GM21360 (cell line): ENCODE data around the gene TP63.
"Not testable (repeated sequence)": the region's sequence is repeated elsewhere in the genome, so short reads cannot be mapped to it uniquely, and the experiment has no call there.

Experiments
- ATAC-seq: cut with Tn5 transposase; IDR thresholded peaks from one replicate; pipeline ENCODE4 v1.9.1; 2021; ENCODE audit warnings: mild to moderate bottlenecking, moderate library complexity; ENCODE audit not compliant: unreplicated experiment

Gene TP63

GRCh38 chr3:189625071-189625470 lies 6.1 kb upstream of the TP63 start:
- ATAC-seq: no peak

DNA sequence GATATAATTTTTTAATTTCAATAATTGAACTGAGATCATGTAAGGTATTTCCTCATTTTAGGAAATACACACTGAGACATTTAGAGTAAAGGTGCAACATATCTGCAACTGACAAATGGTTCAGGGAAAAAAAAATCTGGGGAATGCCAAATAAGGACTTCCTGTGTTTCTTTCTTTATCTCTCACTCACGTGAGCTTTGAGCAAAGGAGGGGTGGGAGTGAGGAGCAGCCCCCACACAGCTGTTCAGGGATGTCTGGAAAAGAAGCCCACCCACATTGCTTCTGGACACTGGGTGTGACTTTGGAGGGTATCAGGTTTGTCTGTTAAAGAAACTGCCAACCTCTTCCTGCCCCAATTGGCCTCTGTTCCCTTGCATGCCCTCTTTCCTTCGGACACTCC lies 5.6 kb upstream of the TP63 start:
- ATAC-seq: no peak

DNA sequence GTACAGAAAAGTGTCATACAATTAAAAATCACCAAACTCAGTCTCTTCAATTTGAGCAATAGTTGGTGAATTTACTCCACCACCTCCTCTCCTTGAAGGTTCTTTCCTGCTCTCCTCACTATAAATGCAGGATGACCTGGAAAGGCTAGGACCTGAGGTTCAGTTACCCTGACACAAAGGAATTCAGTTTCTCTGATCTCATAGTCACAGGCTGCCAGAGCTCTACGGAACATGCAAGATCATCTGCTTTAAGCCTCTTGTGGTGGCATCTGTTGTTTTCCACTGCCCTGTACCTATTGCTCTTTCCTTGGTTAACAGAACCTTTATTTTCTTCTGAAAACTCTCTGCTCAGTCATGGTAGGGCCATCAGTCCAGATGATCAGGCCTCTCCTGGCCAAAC lies 4.9 kb upstream of the TP63 start:
- no peak for ATAC-seq

DNA sequence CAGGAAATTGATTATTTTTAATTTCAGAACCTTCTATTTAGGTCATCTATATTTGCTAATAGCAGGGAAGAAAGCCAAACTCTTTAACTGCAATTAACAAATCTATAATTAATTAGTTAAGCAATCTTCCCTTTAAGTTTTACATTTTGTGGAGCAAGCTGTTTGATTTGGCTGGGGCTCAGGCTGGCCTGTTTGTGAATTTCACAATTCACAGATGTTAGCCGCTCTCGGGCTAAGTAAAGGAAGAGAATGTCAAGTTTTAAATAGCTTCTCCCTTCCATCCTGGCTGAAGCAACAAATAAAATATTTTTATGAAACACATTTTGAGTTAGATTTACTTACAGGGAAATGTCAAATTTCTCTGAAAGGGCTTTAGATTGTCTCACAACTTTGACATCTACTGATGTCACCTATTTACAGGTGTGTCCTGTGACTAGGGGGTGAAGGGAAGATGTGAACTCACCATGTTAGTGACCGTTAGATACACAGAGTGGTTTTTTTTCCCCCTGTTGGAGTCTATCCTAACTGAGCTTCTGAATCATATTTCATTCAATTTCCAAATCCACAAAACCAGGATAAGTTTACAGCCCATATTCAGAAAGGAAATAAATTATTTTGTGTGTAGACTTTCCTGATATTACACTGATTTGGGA lies 1.3 kb upstream of the TP63 start:
- ATAC-seq: no peak

DNA sequence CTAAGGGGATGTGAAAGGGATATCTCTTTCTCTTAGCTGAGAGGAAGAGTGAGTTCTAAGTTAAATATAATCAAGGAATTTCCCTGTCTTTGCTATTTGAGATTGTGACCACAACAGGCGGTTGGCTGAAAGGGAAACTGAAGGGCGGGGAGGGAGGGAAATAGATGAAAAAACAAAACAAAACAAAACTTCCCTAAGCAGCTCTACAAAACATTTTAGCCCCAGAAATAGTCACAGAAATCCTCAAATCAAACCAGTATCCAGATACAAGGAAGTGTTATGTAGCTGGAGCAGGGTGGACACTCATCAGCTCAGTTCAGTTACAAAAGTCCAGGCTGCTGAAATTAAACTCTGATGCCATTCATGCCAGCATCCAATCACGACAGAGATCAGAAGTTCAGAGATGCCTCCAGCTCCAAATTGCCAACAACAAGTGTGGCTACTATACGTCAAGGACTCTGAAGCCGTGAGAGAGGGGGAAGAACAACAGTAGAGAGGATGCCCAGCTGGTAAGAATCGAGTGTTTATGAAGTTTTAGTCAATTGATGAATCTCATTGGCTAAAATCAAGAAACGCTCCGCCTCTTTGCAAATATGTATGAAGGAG lies 319 bp upstream of the TP63 start:
- ATAC-seq: no peak

GRCh38 chr3:189631409-189631808 lies 220 bp downstream of the TP63 start:
- ATAC-seq: no peak

GRCh38 chr3:189632242-189632641 lies 1.1 kb downstream of the TP63 start:
- peak; percentile 61 for ATAC-seq

DNA sequence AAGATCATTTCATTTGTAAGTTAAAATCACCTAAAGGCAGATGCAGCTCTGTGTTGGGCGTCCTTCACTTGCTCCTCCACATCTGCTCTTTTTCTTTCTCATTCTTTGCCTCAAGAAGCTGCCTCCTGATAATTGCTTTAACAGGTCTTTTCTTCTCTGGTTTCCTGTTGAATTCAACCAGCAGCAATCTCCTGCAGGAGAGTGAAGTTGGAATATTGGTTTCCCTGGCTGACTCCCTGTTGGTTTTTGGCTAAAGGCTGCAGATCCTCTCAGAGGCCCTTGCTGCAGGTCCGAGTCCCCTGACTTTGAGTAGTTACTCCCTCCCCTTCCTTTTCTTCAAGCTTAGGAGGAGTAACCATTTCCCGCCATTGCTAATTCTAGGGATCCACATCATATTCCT lies 4.2 kb downstream of the TP63 start:
- no peak for ATAC-seq

DNA sequence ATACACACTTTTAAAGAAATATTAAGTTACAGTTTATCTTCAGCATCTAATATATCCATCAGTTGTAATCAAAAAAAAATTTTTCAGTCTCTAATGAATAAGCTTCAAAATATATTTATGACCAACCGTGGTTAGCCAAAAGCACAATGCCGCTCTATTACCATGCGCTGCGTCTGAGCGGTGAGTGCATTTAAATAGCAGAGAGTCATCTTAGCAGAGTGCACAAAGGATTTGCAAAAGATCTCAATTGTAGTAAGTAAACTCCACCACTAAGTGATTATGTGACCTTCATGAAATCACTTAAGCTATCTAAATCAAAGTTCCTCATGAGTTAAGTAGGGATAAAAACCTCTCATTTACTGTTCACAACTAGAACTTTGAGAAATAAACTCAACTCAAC lies 4.9 kb downstream of the TP63 start:
- ATAC-seq: no peak

GRCh38 chr3:189637750-189638149 lies 6.6 kb downstream of the TP63 start:
- ATAC-seq: no peak

DNA sequence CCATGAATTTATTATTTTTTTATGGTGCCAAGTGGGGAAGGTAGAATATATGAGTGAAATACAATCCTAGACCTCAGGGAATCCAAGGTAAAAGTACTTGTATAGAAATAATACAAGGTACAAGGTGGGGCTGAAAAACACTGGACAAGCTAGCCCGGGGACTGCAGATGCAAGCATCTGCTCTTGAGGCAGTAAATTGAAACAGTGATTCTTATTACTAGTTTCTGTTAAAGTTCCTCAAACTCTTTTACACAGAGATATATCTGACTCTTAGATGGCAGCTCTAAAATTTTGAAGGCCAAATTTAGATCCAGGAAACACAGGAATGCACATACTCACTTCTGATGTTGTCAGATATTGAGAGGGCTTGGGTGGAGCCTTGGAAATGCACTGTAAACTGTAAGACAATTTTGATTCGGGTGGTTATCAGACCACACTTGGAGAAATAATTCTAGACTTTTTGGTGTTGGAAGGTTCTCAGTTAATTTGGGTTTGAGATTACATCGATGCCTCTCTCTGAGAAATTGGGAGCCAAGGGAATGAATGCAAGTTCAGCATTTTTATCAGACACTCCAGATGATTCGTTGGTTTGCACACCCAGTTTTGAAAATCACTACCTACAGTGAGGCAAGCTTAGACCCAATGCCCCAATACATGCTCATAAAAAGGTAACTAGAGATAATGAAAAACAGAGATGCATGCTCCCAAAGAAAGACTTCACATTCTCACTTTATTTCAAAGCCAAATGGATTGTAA lies 7.3 kb downstream of the TP63 start:
- ATAC-seq: no peak

- ATAC-seq: no peak
Measured at GRCh38 chr3:189641776-189642175, 10.6 kb downstream of the TP63 start.

GRCh38 chr3:189646853-189647542 lies 15.8 kb downstream of the TP63 start:
- no peak for ATAC-seq

DNA sequence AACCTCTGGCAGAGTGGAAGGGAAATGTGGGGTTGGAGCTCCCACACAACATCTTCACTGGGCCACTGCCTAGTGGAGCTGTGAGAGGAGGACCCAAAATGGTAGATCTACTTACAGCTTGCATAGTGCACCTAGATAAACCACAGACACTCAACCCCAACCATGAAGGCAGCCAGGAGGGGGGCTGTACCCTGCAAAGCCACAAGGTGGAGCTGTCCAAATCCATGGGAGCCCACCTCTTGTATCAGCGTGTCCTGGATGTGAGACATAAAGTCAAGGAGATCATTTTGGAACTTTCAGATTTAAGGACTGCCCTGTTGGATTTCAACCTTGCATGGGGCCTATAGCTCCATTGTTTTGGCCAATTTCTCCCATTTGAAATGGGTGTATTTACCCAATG lies 20.9 kb downstream of the TP63 start:
- no peak for ATAC-seq

- ATAC-seq: no peak
Measured at GRCh38 chr3:189655617-189656016, 24.4 kb downstream of the TP63 start.

DNA sequence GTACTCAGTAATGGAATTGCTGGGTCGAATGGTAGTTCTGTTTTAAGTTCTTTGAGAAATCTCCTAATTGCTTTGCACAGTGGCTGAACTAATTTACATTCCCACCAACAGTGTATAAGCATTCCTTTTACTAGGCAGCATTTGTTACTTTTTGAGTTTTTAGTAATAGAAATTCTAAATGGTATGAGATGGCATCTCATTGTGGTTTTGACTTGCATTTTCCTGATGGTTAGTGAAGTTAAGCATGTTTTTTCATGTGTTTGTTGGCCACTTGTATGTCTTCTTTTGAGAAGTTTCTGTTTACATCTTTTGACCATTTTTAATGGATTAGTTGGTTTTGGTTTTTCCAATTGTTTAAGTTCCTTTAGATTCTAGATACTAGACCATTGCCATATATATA lies 28.4 kb downstream of the TP63 start:
- ATAC-seq: no peak

DNA sequence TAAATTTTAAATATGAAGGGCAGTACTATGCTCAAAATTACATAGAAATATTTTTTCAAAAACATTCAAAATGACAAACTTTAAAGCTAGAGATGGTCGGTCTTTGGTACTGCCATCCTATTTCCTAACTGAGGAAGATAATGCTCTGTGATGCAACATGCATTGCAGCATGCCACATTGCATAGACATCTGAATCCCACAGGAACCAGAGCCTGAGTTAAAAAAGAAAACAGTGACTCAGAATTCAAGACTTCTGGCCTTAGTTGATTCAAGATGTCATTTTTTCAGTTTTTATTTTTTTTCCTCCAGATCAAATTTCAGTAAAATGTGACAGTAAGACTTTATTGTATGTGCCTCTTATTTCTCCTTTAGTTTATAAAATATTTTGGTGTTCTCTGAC lies 33.1 kb downstream of the TP63 start:
- no peak for ATAC-seq

DNA sequence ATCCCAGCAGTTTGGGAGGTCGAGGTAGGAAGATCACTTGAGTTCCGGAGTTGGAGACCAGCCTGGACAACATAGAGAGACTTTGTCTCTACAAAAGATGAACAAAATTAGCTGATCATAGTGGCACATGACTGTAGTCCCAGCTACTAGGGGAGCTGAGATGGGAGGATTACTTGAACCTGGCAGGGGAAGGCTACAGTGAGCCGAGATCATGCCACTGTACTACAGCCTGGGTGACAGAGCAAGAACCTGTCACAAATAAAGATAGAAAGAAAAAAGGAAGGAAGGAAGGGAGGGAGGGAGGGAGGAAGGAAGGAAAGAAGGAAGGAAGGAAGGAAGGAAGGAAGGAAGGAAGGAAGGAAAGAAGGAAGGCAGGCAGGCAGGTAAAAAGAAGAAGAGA lies 41.2 kb downstream of the TP63 start:
- not testable (repeated sequence) for ATAC-seq

- ATAC-seq: peak; percentile 85
Measured at GRCh38 chr3:189673535-189673934, 42.3 kb downstream of the TP63 start.

- no peak for ATAC-seq
Measured at GRCh38 chr3:189674249-189674913, 43.2 kb downstream of the TP63 start.

DNA sequence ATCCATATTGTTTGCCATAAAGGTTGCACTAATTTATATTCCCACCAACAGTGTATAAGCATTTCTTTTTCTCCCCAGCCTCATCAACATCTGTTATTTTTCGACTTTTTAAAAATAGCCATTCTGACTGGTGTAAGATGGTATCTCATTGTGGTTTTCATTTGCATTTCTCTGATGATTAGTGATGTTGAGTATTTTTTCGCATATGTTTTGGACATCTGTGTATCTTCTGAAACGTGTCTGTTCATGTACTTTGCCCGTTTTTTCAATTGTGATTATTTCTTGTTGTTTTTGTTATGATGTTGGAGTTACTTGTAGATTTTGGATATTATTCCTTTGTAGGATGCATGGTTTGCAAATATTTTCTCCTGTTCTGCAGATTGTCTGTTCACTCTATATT lies 46.5 kb downstream of the TP63 start:
- ATAC-seq: no peak
